SK-N-SH (cell line): Measurements from ENCODE around the gene PACSIN2. TPM values are rescaled to one million over a fixed set of nuclear protein-coding genes. Genes with fewer than 3 reads are reported as not detected.

Experiments used
- CTCF ChIA-PET: fragments of 300-600, 350-600 bp; formaldehyde crosslinking; extraction: SDS; loops from one replicate; lab custom pipeline; 2021; lab: Yijun Ruan, JAX
- POLR2A ChIA-PET: fragments of 350-600 bp; sonication (Branson Sonifier 250); formaldehyde crosslinking; extraction: SDS; loops from one replicate; lab custom pipeline; 2020; ENCODE audit warnings: antibody characterized with exemption, inconsistent platforms; lab: Yijun Ruan, JAX
- DNase-seq: peaks from one replicate; pipeline ENCODE4 v3.0.0; 2012
- H2AFZ ChIP-seq: fragments of 200-600 bp; sonication (generic); 2 replicates; pipeline ENCODE4 v1.8.1; 2016; ENCODE audit warnings: antibody characterized with exemption, mild to moderate bottlenecking, low read depth
- H3F3A ChIP-seq: fragments of 200-600 bp; sonication (generic); replicated peaks from 2 replicates; pipeline ENCODE3; 2016; ENCODE audit warnings: antibody characterized with exemption, mild to moderate bottlenecking; ENCODE audit not compliant: insufficient read depth
- H3K27ac ChIP-seq, 2 experiments: fragments of 200-500 bp in 1 of 2; fragments of 200-600 bp in 1 of 2; sonication (Bioruptor generic) in 1 of 2; sonication (generic), shearing (Covaris generic) in 1 of 2; 2 replicates each; pipeline versions ENCODE4 v1.5.1 to v1.6.1; 2014 to 2016; ENCODE audit warnings: low read depth in 2 of 2, inconsistent platforms in 1 of 2, low read length in 1 of 2, mild to moderate bottlenecking in 1 of 2, mixed read lengths in 1 of 2
- H3K27me3 ChIP-seq: fragments of 200-600 bp; sonication (generic), shearing (Covaris generic); 2 replicates; pipeline ENCODE4 v1.6.1; 2016; ENCODE audit warnings: mixed run types; ENCODE audit not compliant: insufficient read depth
- H3K36me3 ChIP-seq, 2 experiments: fragments of 200-500 bp in 1 of 2; fragments of 200-600 bp in 1 of 2; sonication (Bioruptor generic) in 1 of 2; sonication (generic) in 1 of 2; replicated peaks in 1 of 2; 2 replicates each; pipeline versions ENCODE3 to v1.5.1; 2014 to 2016; ENCODE audit warnings: low read length in 1 of 2, mild to moderate bottlenecking in 1 of 2; ENCODE audit not compliant: insufficient read depth in 2 of 2, control insufficient read depth in 1 of 2
- H3K4me1 ChIP-seq, 2 experiments: fragments of 200-500 bp in 1 of 2; fragments of 200-600 bp in 1 of 2; sonication (Bioruptor generic) in 1 of 2; sonication (generic), shearing (Covaris generic) in 1 of 2; 2 replicates each; pipeline versions ENCODE4 v1.5.1 to v1.6.1; 2014 to 2016; ENCODE audit warnings: low read depth in 1 of 2, low read length in 1 of 2, mixed run types in 1 of 2; ENCODE audit not compliant: insufficient read depth in 2 of 2, control insufficient read depth in 1 of 2
- H3K4me2 ChIP-seq: fragments of 200-600 bp; sonication (generic), shearing (Covaris generic); 2 replicates; pipeline ENCODE4 v1.6.1; 2017; ENCODE audit warnings: mixed run types
- H3K4me3 ChIP-seq, 2 experiments: fragments of 200-500 bp in 1 of 2; fragments of 200-600 bp in 1 of 2; sonication (Bioruptor generic) in 1 of 2; sonication (generic), shearing (Covaris generic) in 1 of 2; 2 replicates each; pipeline versions ENCODE4 v1.5.1 to v1.8.1; 2014 to 2016; ENCODE audit warnings: low read depth in 2 of 2, inconsistent platforms in 1 of 2, low read length in 1 of 2, mild to moderate bottlenecking in 1 of 2, mixed read lengths in 1 of 2, moderate library complexity in 1 of 2
- H3K79me2 ChIP-seq: fragments of 200-600 bp; sonication (generic); 2 replicates; pipeline ENCODE4 v1.8.1; 2017; ENCODE audit warnings: mild to moderate bottlenecking; ENCODE audit not compliant: insufficient read depth
- H3K9ac ChIP-seq: fragments of 200-600 bp; sonication (generic); 2 replicates; pipeline ENCODE4 v1.6.1; 2017; ENCODE audit warnings: mixed run types
- H3K9me2 ChIP-seq: fragments of 200-600 bp; sonication (generic); 2 replicates; pipeline ENCODE4 v1.6.1; 2017; ENCODE audit warnings: mixed run types
- H3K9me3 ChIP-seq: fragments of 200-600 bp; sonication (generic); 2 replicates; pipeline ENCODE4 v1.6.1; 2017; ENCODE audit warnings: mixed run types, mild to moderate bottlenecking, moderate library complexity
- H4K20me1 ChIP-seq: fragments of 200-600 bp; sonication (generic); 2 replicates; pipeline ENCODE4 v1.6.1; 2017; ENCODE audit warnings: mild to moderate bottlenecking, mixed run types; ENCODE audit not compliant: insufficient read depth
- CHD2 ChIP-seq: fragments of 150-350 bp; IDR thresholded peaks from 2 replicates; pipeline ENCODE4 v1.6.1; 2018; ENCODE audit warnings: low read length; ENCODE audit not compliant: partially characterized antibody
- CTCF ChIP-seq: fragments of 200-600 bp; sonication (generic); IDR thresholded peaks from 2 replicates; pipeline ENCODE4 v1.6.1; 2017; ENCODE audit warnings: antibody characterized with exemption, mild to moderate bottlenecking, moderate library complexity
- EP300 ChIP-seq, 2 experiments: IDR thresholded peaks; 2 replicates each; pipeline versions ENCODE4 v1.4.0 to v1.6.1; 2012; ENCODE audit warnings: borderline replicate concordance in 1 of 2, low read depth in 1 of 2, low read length in 1 of 2
- FOXM1 ChIP-seq: IDR thresholded peaks from 2 replicates; pipeline ENCODE4 v1.4.0; 2012; ENCODE audit warnings: low read depth, mild to moderate bottlenecking
- JUND ChIP-seq: IDR thresholded peaks from 2 replicates; pipeline ENCODE4 v1.4.0; 2012
- MEF2A ChIP-seq: IDR thresholded peaks from 2 replicates; pipeline ENCODE4 v1.4.0; 2012; ENCODE audit warnings: low read depth, borderline replicate concordance
- NFIC ChIP-seq: IDR thresholded peaks from 2 replicates; pipeline ENCODE4 v1.4.0; 2012; ENCODE audit warnings: borderline replicate concordance
- PBX3 ChIP-seq: IDR thresholded peaks from 2 replicates; pipeline ENCODE4; 2012
- RAD21 ChIP-seq: IDR thresholded peaks from 2 replicates; pipeline ENCODE4 v1.6.1; 2012; ENCODE audit warnings: mild to moderate bottlenecking, low read length
- RFX5 ChIP-seq: IDR thresholded peaks from 2 replicates; pipeline ENCODE4 v1.6.1; 2012; ENCODE audit warnings: mild to moderate bottlenecking, improper control_type of control experiment, low read length
- SIN3A ChIP-seq: IDR thresholded peaks from 2 replicates; pipeline ENCODE4 v1.6.1; 2012; ENCODE audit warnings: low read depth, mild to moderate bottlenecking, low read length, moderate library complexity, borderline replicate concordance
- TCF12 ChIP-seq: IDR thresholded peaks from 2 replicates; pipeline ENCODE4 v1.4.0; 2012
- TEAD4 ChIP-seq: IDR thresholded peaks from 2 replicates; pipeline ENCODE4 v1.4.0; 2012; ENCODE audit warnings: mild to moderate bottlenecking, borderline replicate concordance; ENCODE audit not compliant: insufficient read depth
- WGBS: methylation state at CpG from one replicate; pipeline ENCODE4 v1.1.6; 2017; ENCODE audit warnings: low lambda C conversion rate; 5-methylcytosine and 5-hydroxymethylcytosine counted together
- polyA plus RNA-seq, 3 experiments: library from polyadenylated mRNA; depleted of rRNA; stranded (reverse); fragments of >200 nt; gene quantifications; 2 replicates each; pipeline ENCODE4 v1.2.3, GENCODE V29; 2012
- TF ChIP-seq, protein P1 (sequence below): fragments of 150-350 bp; IDR thresholded peaks from 2 replicates; pipeline ENCODE4 v1.6.1; 2016; ENCODE audit warnings: mild to moderate bottlenecking, low read depth, low read length

Gene PACSIN2
- polyA plus RNA-seq, 1 of the 3 experiments (the other 2 are of a cell fraction): 60.5 TPM

- Histone ChIP-seq H3K79me2 (peaks cover 10% of the 10 kb centered on the region; the same call in 1 of the 2 replicates), H3K9me2 (no peaks in the 10 kb centered on the region), H4K20me1 (0 out of 2 replicates have a peak, but pooled peaks cover 3% of the 10 kb centered on the region), H3K4me2 (no peak overlapping the region), H3K27ac (no peak overlapping the region), H3K9ac (no peak overlapping the region), H2AFZ (no peak overlapping the region), H3K36me3 (no peaks in the 10 kb centered on the region), H3F3A (no peaks in the 10 kb centered on the region), H3K9me3 (no peaks in the 10 kb centered on the region), H3K4me3 (no peak overlapping the region), H3K27me3 (no peaks in the 10 kb centered on the region), H3K4me1 (peaks cover 0 to 5% of the 10 kb centered on the region in 2 experiments; a peak in 1 of 4 replicates)
- POLR2A ChIA-PET: no interaction called here
- CTCF ChIA-PET: interaction anchor here (1.2 kb wide), 1 partner anchor 35 kb away, joined by 3 read pairs; no protein-coding TSS in a partner anchor
- DNase-seq: no peak
- WGBS: 94% methylated on average over 6 of the region's 15 CpGs
- TF ChIP-seq RAD21 (no peak), TEAD4 (no peak), NFIC (no peak), TCF12 (no peak), RFX5 (no peak), PBX3 (no peak), EP300 (IDR thresholded peaks at IDR 0.05; ENCODE audit: borderline replicate concordance in 1 of 2, low read depth in 1 of 2, low read length in 1 of 2) (no peak), MEF2A (no peak), JUND (no peak), SIN3A (no peak), CHD2 (no peak)
- TF ChIP-seq, protein P1, sequence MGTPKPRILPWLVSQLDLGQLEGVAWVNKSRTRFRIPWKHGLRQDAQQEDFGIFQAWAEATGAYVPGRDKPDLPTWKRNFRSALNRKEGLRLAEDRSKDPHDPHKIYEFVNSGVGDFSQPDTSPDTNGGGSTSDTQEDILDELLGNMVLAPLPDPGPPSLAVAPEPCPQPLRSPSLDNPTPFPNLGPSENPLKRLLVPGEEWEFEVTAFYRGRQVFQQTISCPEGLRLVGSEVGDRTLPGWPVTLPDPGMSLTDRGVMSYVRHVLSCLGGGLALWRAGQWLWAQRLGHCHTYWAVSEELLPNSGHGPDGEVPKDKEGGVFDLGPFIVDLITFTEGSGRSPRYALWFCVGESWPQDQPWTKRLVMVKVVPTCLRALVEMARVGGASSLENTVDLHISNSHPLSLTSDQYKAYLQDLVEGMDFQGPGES: no peak
Observed at GRCh38 chr22:42902875-42903510, 112.0 kb downstream of the PACSIN2 start.

- H3K9me3 ChIP-seq: no peaks in the 10 kb centered on the region
- no peak for DNase-seq
- H2AFZ ChIP-seq: no peak overlapping the region
- WGBS: 94% methylated on average over 3 of the region's 14 CpGs
- POLR2A ChIA-PET: no interaction called here
- H3K27me3 ChIP-seq: no peaks in the 10 kb centered on the region
- TF ChIP-seq NFIC (no peak), RAD21 (no peak), FOXM1 (no peak), SIN3A (no peak), CTCF (peak; percentile 28; the same call in 1 of the 2 replicates)
- H3K4me1 ChIP-seq: peaks cover 0 to 5% of the 10 kb centered on the region in 2 experiments; a peak in 1 of 4 replicates
- H3K36me3 ChIP-seq: no peaks in the 10 kb centered on the region
- H4K20me1 ChIP-seq: 0 out of 2 replicates have a peak, but pooled peaks cover 3% of the 10 kb centered on the region
- CTCF ChIA-PET: interaction anchor here (1.2 kb wide), 1 partner anchor 34 kb away, joined by 3 read pairs; no protein-coding TSS in a partner anchor
- no peaks in the 10 kb centered on the region for H3F3A ChIP-seq
- H3K4me3 ChIP-seq: no peak overlapping the region
- no peak overlapping the region for H3K4me2 ChIP-seq
- no peak overlapping the region for H3K9ac ChIP-seq
- no peak overlapping the region for H3K27ac ChIP-seq
- H3K79me2 ChIP-seq: peaks cover 14% of the 10 kb centered on the region; the same call in 1 of the 2 replicates
- no peaks in the 10 kb centered on the region for H3K9me2 ChIP-seq
Observed at GRCh38 chr22:42901790-42902508, 113.0 kb downstream of the PACSIN2 start.
